HepG2 (cell line): Measurements from ENCODE around the gene ZNF155. TPM values are rescaled to one million over a fixed set of nuclear protein-coding genes. Genes with fewer than 3 reads are reported as not detected.

Experiments used
- AKNA ChIP-seq: sonication (generic); formaldehyde crosslinking; IDR thresholded peaks from 2 replicates; pipeline ENCODE4 v1.4.0; 2020; ENCODE audit warnings: missing genetic modification reagents, borderline replicate concordance
- GTF2F1 ChIP-seq: fragments of 150-350 bp; IDR thresholded peaks from 2 replicates; pipeline ENCODE4 v1.6.1; 2014; ENCODE audit warnings: low read length
- KIAA2018 ChIP-seq: sonication (generic); formaldehyde crosslinking; IDR thresholded peaks from 2 replicates; pipeline ENCODE4 v1.5.0; 2020; ENCODE audit warnings: mild to moderate bottlenecking, missing genetic modification reagents, borderline replicate concordance
- MED8 ChIP-seq: sonication (generic); formaldehyde crosslinking; IDR thresholded peaks from 2 replicates; pipeline ENCODE4 v1.8.1; 2023; ENCODE audit warnings: mild to moderate bottlenecking, missing genetic modification reagents; ENCODE audit not compliant: insufficient replicate concordance
- NFE2L1 ChIP-seq: sonication (generic); formaldehyde crosslinking; IDR thresholded peaks from 2 replicates; pipeline ENCODE4 v1.4.0; 2020; ENCODE audit warnings: missing genetic modification reagents, mild to moderate bottlenecking, borderline replicate concordance
- POGZ ChIP-seq: sonication (generic); formaldehyde crosslinking; IDR thresholded peaks from 2 replicates; pipeline ENCODE4 v1.4.0; 2020; ENCODE audit warnings: mild to moderate bottlenecking, missing genetic modification reagents
- RCOR2 ChIP-seq: IDR thresholded peaks from 2 replicates; pipeline ENCODE4 v1.6.1; 2016; ENCODE audit warnings: missing biosample characterization, missing genetic modification reagents
- ZNF101 ChIP-seq: sonication (generic); formaldehyde crosslinking; IDR thresholded peaks from 2 replicates; pipeline ENCODE4 v1.4.0; 2020; ENCODE audit warnings: mild to moderate bottlenecking, low read depth, missing genetic modification reagents, borderline replicate concordance
- ZNF530 ChIP-seq: sonication (generic); formaldehyde crosslinking; IDR thresholded peaks from 2 replicates; pipeline ENCODE4 v1.5.0; 2020; ENCODE audit warnings: low read depth, mild to moderate bottlenecking, missing genetic modification reagents
- ZNF552 ChIP-seq: sonication (generic); formaldehyde crosslinking; IDR thresholded peaks from 2 replicates; pipeline ENCODE4 v1.9.0; 2022; ENCODE audit warnings: missing genetic modification reagents, mild to moderate bottlenecking, borderline replicate concordance
- ZNF639 ChIP-seq: conservative IDR thresholded peaks from 2 replicates; pipeline ENCODE4 v1.6.1; 2018; ENCODE audit warnings: missing genetic modification reagents
- ZNF816 ChIP-seq: sonication (generic); formaldehyde crosslinking; IDR thresholded peaks from 2 replicates; pipeline ENCODE4 v1.8.0; 2022; ENCODE audit warnings: missing genetic modification reagents, mild to moderate bottlenecking, borderline replicate concordance
- polyA plus RNA-seq, 8 experiments: library from polyadenylated mRNA; depleted of rRNA in 3 of 8; stranded (reverse) in 7 of 8; unstranded in 1 of 8; fragments of >200 nt; fragmentation: Illumina TruSeq in 4 of 8; extraction: Trizol in 4 of 8; gene quantifications; 2 replicates each; pipeline versions ENCODE4 v1.2.1 to v1.2.3, GENCODE V29; 2011 to 2016; ENCODE audit warnings: low read depth in 4 of 8, missing spikeins in 1 of 8, mixed read lengths in 1 of 8; ENCODE audit not compliant: insufficient read depth in 1 of 8
- total RNA-seq, 5 experiments: library from RNA; depleted of rRNA; stranded (reverse); fragments of >200 nt; fragmentation: Illumina TruSeq; extraction: Trizol; gene quantifications; 2 replicates each; pipeline ENCODE4 v1.2.3, GENCODE V29; 2016; ENCODE audit warnings: low read depth in 1 of 5

The ZNF155 gene
- total and polyA plus RNA-seq, 2 of the 13 experiments (the other 11 are each of a cell fraction or from before 2014, with no cell fraction given): 2.5 to 3.6 TPM

- no peak for TF ChIP-seq AKNA
- no peak for TF ChIP-seq GTF2F1
- no peak for TF ChIP-seq KIAA2018 (CRISPR knock-in tag)
- TF ChIP-seq RCOR2 (CRISPR knock-in tag): no peak
- TF ChIP-seq ZNF552: no peak
- TF ChIP-seq NFE2L1 (CRISPR knock-in tag): no peak
- TF ChIP-seq ZNF101: no peak
- TF ChIP-seq POGZ (CRISPR knock-in tag): peak; percentile 89
- TF ChIP-seq ZNF639 (CRISPR knock-in tag): no peak; the same call in 1 of the 2 replicates
- TF ChIP-seq MED8: no peak
- no peak for TF ChIP-seq ZNF816
- TF ChIP-seq ZNF530: no peak
Observed at GRCh38 chr19:43950834-43951645, 32.9 kb upstream of the ZNF155 start, which contains the start of gene ZNF221 (continued).
